GM23338 (cell line): ENCODE data around the gene SNX15. TPM values are rescaled to one million over a fixed set of nuclear protein-coding genes. Genes with fewer than 3 reads are reported as not detected.

Source experiments
- CTCF ChIP-seq, 2 experiments: fragments of 200-600 bp in 1 of 2; sonication (generic) in 1 of 2; conservative IDR thresholded peaks; 2 replicates each; pipeline versions ENCODE4 v1.5.1 to v1.6.1; 2016 to 2017; ENCODE audit warnings: antibody characterized with exemption in 2 of 2, low read depth in 2 of 2, mild to moderate bottlenecking in 2 of 2, moderate library complexity in 1 of 2
- ETS1 ChIP-seq: IDR thresholded peaks from 2 replicates; pipeline ENCODE4 v1.6.1; 2016; ENCODE audit warnings: antibody characterized with exemption
- POLR2AphosphoS5 ChIP-seq: IDR thresholded peaks from 2 replicates; pipeline ENCODE4 v1.6.1; 2016; ENCODE audit warnings: antibody characterized with exemption, low read depth
- ZNF114 ChIP-seq: fragments of 250-450 bp; sonication (Bioruptor Pico); IDR thresholded peaks from 2 replicates; pipeline ENCODE4 v1.5.0; 2020; ENCODE audit warnings: mild to moderate bottlenecking, moderate library complexity
- ZNF331 ChIP-seq: fragments of 250-450 bp; sonication (Bioruptor Pico); IDR thresholded peaks from 2 replicates; pipeline ENCODE4 v1.5.0; 2020; ENCODE audit warnings: low read depth, mild to moderate bottlenecking, moderate library complexity
- ZNF462 ChIP-seq: fragments of 250-450 bp; sonication (Bioruptor Pico); IDR thresholded peaks from 2 replicates; pipeline ENCODE4 v1.5.0; 2020; ENCODE audit warnings: mild to moderate bottlenecking, moderate library complexity
- microRNA-seq: library from miRNA; unstranded; fragments of <30 nt; microRNA quantifications from one replicate; pipeline ENCODE4, GENCODE V29; 2017
- polyA plus RNA-seq: library from polyadenylated mRNA; unstranded; fragments of >200 nt; fragmentation: Nextera tagmentation; extraction: Ambion mirVana; gene quantifications from 2 replicates; pipeline ENCODE4 v1.2.1, GENCODE V29; 2016
- small RNA-seq: library from RNA; depleted of rRNA; stranded (forward); fragments of <200 nt; gene quantifications from one replicate; pipeline ENCODE3, GENCODE V24; 2014; ENCODE audit warnings: low replicate concordance
- total RNA-seq: library from RNA; depleted of rRNA; stranded (reverse); fragments of >200 nt; shearing (Covaris generic); gene quantifications from 2 replicates; pipeline ENCODE4 v1.2.3, GENCODE V29; 2014; rRNA removed

The SNX15 gene
- total and polyA plus RNA-seq, 2 experiments from 2014 or later, result 13.0 to 21.4 TPM

- TF ChIP-seq ZNF462 (no peak), ZNF114 (CRISPR knock-in tag) (no peak), ZNF331 (CRISPR knock-in tag) (no peak), ETS1 (no peak), CTCF (conservative IDR thresholded peaks at IDR 0.05; ENCODE audit: low read depth in 2 of 2) (no peak), POLR2AphosphoS5 (no peak)
These were observed 62.4 kb downstream of the SNX15 start (continued) for GRCh38 chr11:65089621-65090020.

Small RNA genes within 50 kb of the gene (microRNA-seq; reads per million reads assigned to microRNA genes)
- gene MIR6879, result not detected

Small RNA genes within 50 kb of the gene (small RNA-seq; reads per million reads assigned to genes)
- gene MIR6879 (not detected), gene SNX15 (not detected)

Other genes with a start within 250 kb of the SNX15 start
- gene SF1, start 248.9 kb upstream of the SNX15 start, total RNA-seq, result 235 and 252 TPM in 2 replicates
- gene SF1, start 248.9 kb upstream of the SNX15 start, polyA plus RNA-seq, result 76.9 and 82.9 TPM in 2 replicates
- 32.3 and 42.6 TPM in 2 replicates for gene MAP4K2, start 224.2 kb upstream of the SNX15 start, total RNA-seq
- 9.9 and 11.2 TPM in 2 replicates for gene MAP4K2, start 224.2 kb upstream of the SNX15 start, polyA plus RNA-seq
- gene MEN1, start 216.9 kb upstream of the SNX15 start, total RNA-seq, result 38.9 and 45.2 TPM in 2 replicates
- gene MEN1, start 216.9 kb upstream of the SNX15 start, polyA plus RNA-seq, result 27.2 and 31.6 TPM in 2 replicates
- gene CDC42BPG, start 182.8 kb upstream of the SNX15 start, total RNA-seq, result 10.1 and 11.6 TPM in 2 replicates
- 1.8 and 2.3 TPM in 2 replicates for gene CDC42BPG, start 182.8 kb upstream of the SNX15 start, polyA plus RNA-seq
- 43.8 and 69.7 TPM in 2 replicates for gene EHD1, start 148.8 kb upstream of the SNX15 start, total RNA-seq
- gene EHD1, start 148.8 kb upstream of the SNX15 start, polyA plus RNA-seq, result 16.7 and 16.9 TPM in 2 replicates
- 26.2 and 31.7 TPM in 2 replicates for gene ATG2A, start 110.2 kb upstream of the SNX15 start, total RNA-seq
- 8.7 and 9.2 TPM in 2 replicates for gene ATG2A, start 110.2 kb upstream of the SNX15 start, polyA plus RNA-seq
- gene PPP2R5B, start 102.8 kb upstream of the SNX15 start, total RNA-seq, result 3.3 and 5.8 TPM in 2 replicates
- gene PPP2R5B, start 102.8 kb upstream of the SNX15 start, polyA plus RNA-seq, result 2.6 and 2.8 TPM in 2 replicates
- gene GPHA2, start 91.5 kb upstream of the SNX15 start, total RNA-seq, result 0.83 TPM in 1 of 2 replicates, not detected in the other
- gene GPHA2, start 91.5 kb upstream of the SNX15 start, polyA plus RNA-seq, result 1.8 and 3.6 TPM in 2 replicates
- not detected in 2 replicates for gene MAJIN, start 55.3 kb upstream of the SNX15 start, total RNA-seq
- gene MAJIN, start 55.3 kb upstream of the SNX15 start, polyA plus RNA-seq, result not detected in 2 replicates
- gene BATF2, start 30.5 kb upstream of the SNX15 start, total RNA-seq, result 0.58 and 1.6 TPM in 2 replicates
- gene BATF2, start 30.5 kb upstream of the SNX15 start, polyA plus RNA-seq, result 0.53 and 1.2 TPM in 2 replicates
- 170 and 193 TPM in 2 replicates for gene ARL2, start 13.3 kb upstream of the SNX15 start, total RNA-seq
- 216 and 236 TPM in 2 replicates for gene ARL2, start 13.3 kb upstream of the SNX15 start, polyA plus RNA-seq
- gene SAC3D1, start 13.8 kb downstream of the SNX15 start, total RNA-seq, result 30.3 and 31.1 TPM in 2 replicates
- 21.6 and 21.8 TPM in 2 replicates for gene SAC3D1, start 13.8 kb downstream of the SNX15 start, polyA plus RNA-seq
- gene NAALADL1, start 31.1 kb downstream of the SNX15 start, total RNA-seq, result 11.0 and 13.7 TPM in 2 replicates
- gene NAALADL1, start 31.1 kb downstream of the SNX15 start, polyA plus RNA-seq, result 8.0 and 11.1 TPM in 2 replicates
- gene CDCA5, start 56.6 kb downstream of the SNX15 start, total RNA-seq, result 63.3 and 70.9 TPM in 2 replicates
- gene CDCA5, start 56.6 kb downstream of the SNX15 start, polyA plus RNA-seq, result 53.3 and 64.9 TPM in 2 replicates
- gene ZFPL1, start 56.8 kb downstream of the SNX15 start, total RNA-seq, result 16.7 and 26.8 TPM in 2 replicates
- 23.5 and 26.3 TPM in 2 replicates for gene ZFPL1, start 56.8 kb downstream of the SNX15 start, polyA plus RNA-seq
- gene VPS51, start 68.8 kb downstream of the SNX15 start, total RNA-seq, result 435 and 450 TPM in 2 replicates
- gene VPS51, start 68.8 kb downstream of the SNX15 start, polyA plus RNA-seq, result 42.2 and 45.3 TPM in 2 replicates
- 70.2 and 82.3 TPM in 2 replicates for gene TM7SF2, start 84.4 kb downstream of the SNX15 start, total RNA-seq
- 43.5 and 48.7 TPM in 2 replicates for gene TM7SF2, start 84.4 kb downstream of the SNX15 start, polyA plus RNA-seq
- 17.4 and 18.1 TPM in 2 replicates for gene ZNHIT2, start 90.3 kb downstream of the SNX15 start, total RNA-seq
- gene ZNHIT2, start 90.3 kb downstream of the SNX15 start, polyA plus RNA-seq, result 17.7 and 18.3 TPM in 2 replicates
- gene FAU, start 94.7 kb downstream of the SNX15 start, total RNA-seq, result 262 and 329 TPM in 2 replicates
- 1,177 and 1,316 TPM in 2 replicates for gene FAU, start 94.7 kb downstream of the SNX15 start, polyA plus RNA-seq
- 61.9 and 64.9 TPM in 2 replicates for gene MRPL49, start 94.9 kb downstream of the SNX15 start, total RNA-seq
- 27.7 and 28.4 TPM in 2 replicates for gene MRPL49, start 94.9 kb downstream of the SNX15 start, polyA plus RNA-seq
- gene SYVN1, start 107.1 kb downstream of the SNX15 start, total RNA-seq, result 28.3 and 28.7 TPM in 2 replicates
- 13.8 and 14.0 TPM in 2 replicates for gene SYVN1, start 107.1 kb downstream of the SNX15 start, polyA plus RNA-seq
- not detected in 2 replicates for gene SPDYC, start 142.8 kb downstream of the SNX15 start, total RNA-seq
- 0.27 and 0.52 TPM in 2 replicates for gene SPDYC, start 142.8 kb downstream of the SNX15 start, polyA plus RNA-seq
- 271 and 277 TPM in 2 replicates for gene CAPN1, start 154.5 kb downstream of the SNX15 start, total RNA-seq
- gene CAPN1, start 154.5 kb downstream of the SNX15 start, polyA plus RNA-seq, result 63.0 and 67.3 TPM in 2 replicates
- gene POLA2, start 234.5 kb downstream of the SNX15 start, total RNA-seq, result 25.9 and 30.4 TPM in 2 replicates
- gene POLA2, start 234.5 kb downstream of the SNX15 start, polyA plus RNA-seq, result 17.4 and 22.5 TPM in 2 replicates